ENCODE data around the gene GOLGA6L24.
"Not testable (repeated sequence)": the region's sequence is repeated elsewhere in the genome, so short reads cannot be mapped to it uniquely, and the experiment has no call there.

GOLGA6L24 gene, protein sequence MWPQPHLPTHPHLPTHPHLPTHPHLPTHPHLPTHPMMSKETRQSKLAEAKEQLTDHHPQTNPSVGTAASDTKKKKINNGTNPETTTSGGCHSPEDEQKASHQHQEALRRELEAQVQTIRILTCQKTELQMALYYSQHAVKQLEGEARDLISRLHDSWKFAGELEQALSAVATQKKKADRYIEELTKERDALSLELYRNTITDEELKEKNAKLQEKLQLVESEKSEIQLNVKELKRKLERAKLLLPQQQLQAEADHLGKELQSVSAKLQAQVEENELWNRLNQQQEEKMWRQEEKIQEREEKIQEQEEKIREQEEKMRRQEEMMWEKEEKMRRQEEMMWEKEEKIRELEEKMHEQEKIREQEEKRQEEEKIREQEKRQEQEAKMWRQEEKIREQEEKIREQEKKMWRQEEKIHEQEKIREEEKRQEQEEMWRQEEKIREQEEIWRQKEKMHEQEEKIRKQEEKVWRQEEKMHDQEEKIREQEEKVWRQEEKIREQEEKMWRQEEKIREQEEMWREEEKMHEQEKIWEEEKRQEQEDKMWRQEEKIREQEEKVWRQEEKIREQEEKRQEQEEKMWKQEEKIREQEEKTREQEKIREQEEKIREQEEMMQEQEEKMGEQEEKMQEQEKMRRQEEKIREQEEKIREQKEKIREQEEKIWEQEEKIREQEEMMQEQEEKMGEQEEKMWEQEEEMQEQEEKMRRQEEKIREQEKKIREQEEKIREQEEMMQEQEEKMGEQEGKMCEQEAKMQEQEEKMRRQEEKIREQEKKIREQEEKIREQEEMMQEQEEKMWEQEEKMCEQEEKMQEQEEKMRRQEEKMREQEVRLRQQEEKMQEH

GRCh38 chr15:28357984-28358383, at the start of gene GOLGA6L24:
Gene GOLGA6L24, minus strand, starts transcription at chr15:28358084. Its CDS starts 61 bp downstream, at chr15:28358023.
- DNase-seq (ENCODE audit: low spot score); FAIRE-seq: not testable (repeated sequence)

DNA sequence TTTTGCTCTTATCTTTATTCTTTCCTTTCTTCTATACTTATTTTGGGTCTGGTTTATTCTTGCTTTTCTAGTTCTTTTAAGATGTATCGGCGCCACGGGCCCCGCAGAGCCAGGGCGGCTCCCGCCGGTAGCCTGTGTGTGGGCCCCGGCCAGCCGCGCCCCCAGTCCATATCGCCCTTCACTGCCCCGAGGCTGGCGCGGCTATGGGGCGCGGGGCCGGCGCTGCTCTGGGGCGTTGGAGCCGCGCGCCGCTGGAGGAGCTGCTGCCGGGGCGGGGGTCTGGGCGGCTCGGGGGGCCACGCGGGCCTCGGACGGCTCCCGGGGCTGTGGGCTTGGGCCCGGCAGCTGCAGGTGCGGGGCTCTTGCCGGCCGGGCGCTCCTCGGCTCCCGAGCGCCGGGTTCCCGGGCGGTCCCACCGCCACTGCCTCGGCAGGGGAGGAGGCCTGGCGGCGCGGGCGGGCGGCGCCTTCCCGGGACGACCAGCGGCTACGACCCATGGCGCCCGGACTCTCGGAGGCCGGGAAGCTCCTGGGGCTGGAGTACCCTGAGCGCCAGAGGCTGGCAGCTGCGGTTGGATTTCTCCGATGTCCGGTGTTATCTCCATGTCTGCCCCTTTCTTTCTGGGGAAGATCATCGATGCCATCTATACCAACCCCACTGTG, 45.0 kb upstream of the GOLGA6L24 start:
- DNase-seq (ENCODE audit: low spot score); FAIRE-seq: not testable (repeated sequence)

- FAIRE-seq = not testable (repeated sequence)
Measured at GRCh38 chr15:28396022-28396421, 38.1 kb upstream of the GOLGA6L24 start.

DNA sequence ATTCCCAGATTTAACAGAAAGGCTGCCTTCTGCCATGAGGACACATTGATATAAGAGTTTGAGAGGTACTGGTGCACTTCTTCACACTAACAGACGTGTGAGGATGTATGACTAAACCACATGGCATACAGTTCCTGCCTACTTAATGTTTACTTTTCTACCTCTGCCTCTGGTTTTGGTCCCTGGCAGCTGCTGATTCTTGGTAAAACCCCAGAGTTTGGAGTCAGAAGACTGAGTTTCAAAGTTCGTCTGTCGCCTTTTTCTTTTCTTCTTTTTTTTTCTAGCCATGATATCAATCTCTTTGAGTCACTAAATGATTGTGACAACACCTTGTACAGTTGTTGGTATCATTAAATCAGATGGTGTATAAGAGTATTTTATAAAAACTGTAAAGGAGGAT, 22.2 kb upstream of the GOLGA6L24 start:
- not testable (repeated sequence) for DNase-seq (ENCODE audit: low spot score); FAIRE-seq

More at GRCh38 chr15:28396022-28396421, 38.1 kb upstream of the GOLGA6L24 start:
- DNase-seq (ENCODE audit: low spot score) = not testable (repeated sequence)

DNA sequence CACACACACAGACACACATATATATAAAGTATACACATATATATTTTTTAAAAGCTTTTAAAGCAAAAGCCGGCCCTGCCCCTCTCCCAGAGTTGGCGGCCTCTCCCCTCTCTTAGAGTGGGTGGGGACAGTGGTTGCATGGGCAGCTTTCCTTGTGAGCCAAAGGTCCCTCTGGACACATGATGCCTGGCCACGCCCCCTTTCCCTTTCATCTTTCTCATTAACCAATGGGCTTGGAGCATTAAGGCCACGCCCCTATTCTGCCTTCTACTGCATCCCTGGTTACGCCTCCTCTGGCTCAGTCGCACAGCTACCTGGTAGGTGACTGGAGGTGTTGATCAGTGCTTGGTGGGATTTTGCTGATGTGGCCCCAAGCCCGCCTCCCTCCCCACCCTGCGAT, 20.5 kb upstream of the GOLGA6L24 start, which contains the start of gene GOLGA8F:
Gene GOLGA8F (plus strand): TSS at position 301 of the 400 bp plus-strand sequence. CDS start 98 bp downstream, at position 399.
- not testable (repeated sequence) for FAIRE-seq; DNase-seq (ENCODE audit: low spot score)

- FAIRE-seq; DNase-seq (ENCODE audit: low spot score): not testable (repeated sequence)
Measured at GRCh38 chr15:28365502-28365901, 7.6 kb upstream of the GOLGA6L24 start.

- DNase-seq (ENCODE audit: low spot score); FAIRE-seq: not testable (repeated sequence)
Measured at GRCh38 chr15:28322129-28322588, 35.7 kb downstream of the GOLGA6L24 start, which contains the start of gene HERC2. Gene HERC2, minus strand, starts transcription at chr15:28322179. Its CDS starts 746 bp downstream, at chr15:28321433.

DNA sequence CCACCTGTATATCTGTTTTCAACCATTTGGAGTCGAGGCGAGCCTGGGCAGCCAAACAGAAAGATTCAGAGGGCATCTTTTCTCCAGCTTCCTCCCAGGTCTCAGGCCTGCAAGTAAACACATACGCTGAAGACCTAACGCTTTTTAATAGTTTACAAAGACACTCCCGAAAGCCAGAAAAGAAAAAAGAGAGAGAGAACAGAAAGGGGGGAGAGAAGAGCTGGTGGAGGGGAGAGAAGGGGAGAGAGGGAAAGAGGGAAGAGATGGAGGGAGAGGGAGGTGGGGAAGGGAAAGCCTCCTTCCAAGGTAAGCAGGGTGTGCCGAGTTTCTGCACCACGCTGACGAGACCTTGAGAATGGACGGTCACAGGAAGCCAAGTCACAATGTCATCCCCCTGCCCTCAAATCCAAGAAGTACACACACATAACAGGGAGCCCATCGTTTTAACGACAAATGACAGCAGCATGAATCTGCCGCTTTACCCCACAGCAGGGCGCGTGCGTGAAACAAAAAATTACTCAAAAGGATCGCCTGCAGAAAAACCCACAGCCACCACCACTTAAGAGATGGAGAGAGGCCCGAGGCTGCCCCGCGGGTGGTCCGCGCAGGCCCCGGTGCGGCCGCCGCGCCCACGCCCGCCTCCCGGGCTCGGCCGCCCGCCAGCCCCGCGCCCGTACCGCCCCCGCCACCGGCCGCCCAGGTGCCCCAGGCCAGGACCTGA, 36.4 kb downstream of the GOLGA6L24 start:
- DNase-seq (ENCODE audit: low spot score); FAIRE-seq: not testable (repeated sequence)

DNA sequence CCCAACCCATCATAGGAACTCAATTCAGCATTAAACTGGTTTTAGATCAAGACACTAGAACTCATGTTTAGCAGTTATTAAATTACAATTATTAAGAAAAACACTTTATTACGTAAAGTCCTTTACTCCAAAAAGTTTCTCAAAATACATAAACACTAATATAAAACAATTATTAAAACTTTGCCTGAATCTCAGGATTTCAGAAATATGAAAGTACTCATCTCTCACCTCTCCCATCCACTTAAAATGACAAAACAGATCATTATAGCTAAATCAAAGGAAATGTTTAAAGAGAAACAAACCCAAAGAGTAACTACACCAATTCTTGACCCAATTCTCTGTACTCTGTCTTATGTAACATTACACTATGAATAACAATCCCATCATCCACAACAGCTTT, 38.2 kb downstream of the GOLGA6L24 start:
- DNase-seq (ENCODE audit: low spot score); FAIRE-seq: not testable (repeated sequence)

DNA sequence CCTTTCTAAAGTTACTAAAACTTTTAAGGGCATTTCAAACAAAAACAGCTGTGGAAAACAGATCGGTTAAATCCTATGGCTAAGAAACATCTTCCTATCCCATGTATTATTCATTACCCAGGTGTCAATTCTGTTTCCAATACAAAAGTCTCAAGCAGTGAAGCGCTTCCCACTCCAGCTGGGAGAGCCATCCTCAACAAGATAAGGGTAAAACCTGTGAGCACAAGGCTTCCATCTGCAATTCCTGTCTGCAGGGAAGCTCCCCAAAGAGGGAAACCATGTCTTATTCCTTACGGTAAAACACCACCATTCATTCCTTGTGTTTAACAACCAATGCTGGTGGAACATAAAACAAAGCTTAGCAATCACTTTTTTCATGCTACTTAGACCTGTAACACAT, 39.1 kb downstream of the GOLGA6L24 start:
- DNase-seq (ENCODE audit: low spot score); FAIRE-seq: not testable (repeated sequence)

DNA sequence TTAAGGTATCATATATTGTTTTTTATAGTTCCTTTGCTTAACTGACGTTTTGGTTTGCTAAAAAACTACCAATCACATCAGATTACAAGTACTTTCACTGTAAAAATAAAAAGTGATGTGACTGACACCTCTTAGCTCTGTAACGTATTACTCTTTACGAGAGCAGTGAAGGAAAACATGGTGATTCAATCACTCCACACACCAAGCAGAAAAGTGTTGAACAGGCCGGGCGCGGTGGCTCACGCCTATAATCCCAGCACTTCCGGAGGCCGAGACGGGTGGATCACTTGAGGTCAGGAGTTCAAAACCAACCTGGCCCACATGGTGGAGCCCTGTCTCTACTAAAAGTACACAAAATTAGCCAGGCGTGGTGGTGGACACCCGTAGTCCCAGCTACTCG, 39.8 kb downstream of the GOLGA6L24 start:
- DNase-seq (ENCODE audit: low spot score); FAIRE-seq: not testable (repeated sequence)

GRCh38 chr15:28316958-28317357, 40.9 kb downstream of the GOLGA6L24 start:
- DNase-seq (ENCODE audit: low spot score); FAIRE-seq: not testable (repeated sequence)

DNA sequence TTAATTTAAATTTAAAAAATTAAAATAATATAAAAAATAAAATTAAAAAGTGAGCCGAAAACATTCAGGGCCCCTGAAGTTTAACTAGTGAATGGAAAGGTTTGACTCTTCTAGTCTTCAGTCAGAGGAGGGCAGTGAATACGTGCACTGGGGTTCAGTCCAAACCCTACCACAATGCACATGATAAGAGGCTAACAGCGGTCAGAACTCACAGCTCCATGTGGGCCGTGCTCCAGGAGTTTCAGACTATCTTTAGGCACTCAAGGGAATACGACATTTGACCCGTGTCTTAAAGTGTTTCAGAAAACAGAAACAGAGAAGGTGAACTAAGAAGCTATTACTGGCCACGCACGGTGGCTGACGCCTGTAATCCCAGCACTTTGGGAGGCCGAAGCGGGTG, 47.4 kb downstream of the GOLGA6L24 start:
- not testable (repeated sequence) for DNase-seq (ENCODE audit: low spot score); FAIRE-seq

GRCh38 chr15:28308718-28309117, 49.2 kb downstream of the GOLGA6L24 start:
- DNase-seq (ENCODE audit: low spot score); FAIRE-seq: not testable (repeated sequence)
